ENCODE data around the gene ORMDL3.

DNA sequence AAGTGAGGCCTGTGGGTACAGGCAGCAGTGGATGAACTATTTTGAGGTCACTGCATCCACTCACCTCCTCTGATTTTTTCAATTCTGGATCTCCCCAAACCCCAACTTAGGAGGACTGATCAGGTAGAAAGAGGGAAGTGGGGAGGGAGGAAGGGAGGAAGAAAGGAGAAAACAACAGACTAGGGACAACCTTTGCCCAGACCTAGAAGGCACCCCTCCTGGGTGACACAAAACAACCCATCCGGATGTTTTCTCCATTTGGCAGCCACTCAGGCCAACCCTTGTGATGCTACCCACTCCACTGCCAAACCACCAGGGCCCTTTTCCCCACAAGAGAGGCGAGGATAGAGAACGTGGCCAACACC is 2.7 kb downstream of the ORMDL3 start:
- TF ChIP-seq BHLHE40 (IDR thresholded peaks at IDR 0.05; ENCODE audit: borderline replicate concordance) (no peak), LEF1 (IDR thresholded peaks at IDR 0.05; ENCODE audit: borderline replicate concordance) (no peak), SUZ12 (IDR thresholded peaks at IDR 0.05) (no peak), ZNF384 (IDR thresholded peaks at IDR 0.05) (no peak), ARNT (IDR thresholded peaks at IDR 0.05) (no peak), SP1 (IDR thresholded peaks at IDR 0.05) (no peak), FOXM1 (IDR thresholded peaks at IDR 0.05; ENCODE audit: borderline replicate concordance) (no peak)
